ENCODE measurements around the gene CFDP1.

CFDP1 gene

GRCh38 chr16:75364286-75364791, 69.0 kb downstream of the CFDP1 start:
- DNase-seq: no peak

- DNase-seq: no peak
Measured at GRCh38 chr16:75362846-75363245, 70.5 kb downstream of the CFDP1 start.

GRCh38 chr16:75361936-75362335, 71.4 kb downstream of the CFDP1 start:
- DNase-seq: no peak

GRCh38 chr16:75354170-75354569, 79.1 kb downstream of the CFDP1 start:
- no peak for DNase-seq

GRCh38 chr16:75351183-75351582, 82.1 kb downstream of the CFDP1 start:
- DNase-seq: no peak

GRCh38 chr16:75345711-75346110, 87.6 kb downstream of the CFDP1 start:
- no peak for DNase-seq

- no peak for DNase-seq
Measured at GRCh38 chr16:75343941-75344340, 89.4 kb downstream of the CFDP1 start.

- DNase-seq: no peak
Measured at GRCh38 chr16:75343286-75343685, 90.0 kb downstream of the CFDP1 start.

- DNase-seq: no peak
Measured at GRCh38 chr16:75342308-75342811, 90.9 kb downstream of the CFDP1 start.

- DNase-seq: no peak
Measured at GRCh38 chr16:75341564-75342307, 91.6 kb downstream of the CFDP1 start.

- no peak for DNase-seq
Measured at GRCh38 chr16:75340741-75341491, 92.4 kb downstream of the CFDP1 start.

- DNase-seq: no peak
Measured at GRCh38 chr16:75337430-75337829, 95.9 kb downstream of the CFDP1 start.

- no peak for DNase-seq
Measured at GRCh38 chr16:75336521-75336920, 96.8 kb downstream of the CFDP1 start.

GRCh38 chr16:75333721-75334163, 99.6 kb downstream of the CFDP1 start:
- DNase-seq: no peak

GRCh38 chr16:75329943-75330342, 103.4 kb downstream of the CFDP1 start:
- DNase-seq: no peak

- DNase-seq: no peak
Measured at GRCh38 chr16:75326333-75326732, 107.0 kb downstream of the CFDP1 start.

- no peak for DNase-seq
Measured at GRCh38 chr16:75323933-75324332, 109.4 kb downstream of the CFDP1 start.

- no peak for DNase-seq
Measured at GRCh38 chr16:75323198-75323597, 110.1 kb downstream of the CFDP1 start.

- no peak for DNase-seq
Measured at GRCh38 chr16:75322740-75323139, 110.6 kb downstream of the CFDP1 start.

- DNase-seq: no peak
Measured at GRCh38 chr16:75320435-75320834, 112.9 kb downstream of the CFDP1 start.

- DNase-seq: no peak
Measured at GRCh38 chr16:75319513-75320411, 113.5 kb downstream of the CFDP1 start.

- DNase-seq: no peak
Measured at GRCh38 chr16:75318737-75319136, 114.6 kb downstream of the CFDP1 start.

GRCh38 chr16:75317532-75317931, 115.8 kb downstream of the CFDP1 start:
- DNase-seq: no peak

Data from NCI-H345 (cell line).